Hepatocyte (in vitro differentiated cells): ENCODE data around the gene CCDC91. TPM values are rescaled to one million over a fixed set of nuclear protein-coding genes. Genes with fewer than 3 reads are reported as not detected.

Experiments used
- DNase-seq: peaks from one replicate; pipeline ENCODE4 v3.0.0-alpha.2; 2016; ENCODE audit warnings: low spot score
- H2AFZ ChIP-seq: fragments of 200-600 bp; sonication (generic); 2 replicates; pipeline ENCODE4 v1.6.0; 2016; ENCODE audit warnings: antibody characterized with exemption, mild to moderate bottlenecking
- H3K27ac ChIP-seq: fragments of 200-600 bp; sonication (generic); 2 replicates; pipeline ENCODE4 v1.5.1; 2016; ENCODE audit warnings: mild to moderate bottlenecking
- H3K27me3 ChIP-seq: fragments of 200-600 bp; sonication (generic); 2 replicates; pipeline ENCODE4 v1.6.1; 2016
- H3K36me3 ChIP-seq: fragments of 200-600 bp; sonication (generic); replicated peaks from 2 replicates; pipeline ENCODE4 v1.5.1; 2016; ENCODE audit warnings: low read depth; ENCODE audit not compliant: insufficient read depth
- H3K4me1 ChIP-seq: fragments of 200-600 bp; sonication (generic); 2 replicates; pipeline ENCODE4 v1.5.1; 2016; ENCODE audit warnings: mild to moderate bottlenecking, moderate library complexity; ENCODE audit not compliant: insufficient read depth
- H3K4me2 ChIP-seq: fragments of 200-600 bp; sonication (generic); 2 replicates; pipeline ENCODE4 v1.6.0; 2016
- H3K4me3 ChIP-seq: fragments of 200-600 bp; sonication (generic); 2 replicates; pipeline ENCODE4 v1.5.1; 2016; ENCODE audit warnings: mild to moderate bottlenecking
- H3K79me2 ChIP-seq: fragments of 200-600 bp; sonication (generic); 2 replicates; pipeline ENCODE4 v1.6.0; 2017; ENCODE audit warnings: mild to moderate bottlenecking
- H3K9me2 ChIP-seq: fragments of 200-600 bp; sonication (generic); replicated peaks from 2 replicates; pipeline ENCODE4 v1.6.0; 2017; ENCODE audit warnings: mild to moderate bottlenecking; ENCODE audit not compliant: insufficient read depth
- H3K9me3 ChIP-seq: fragments of 200-600 bp; sonication (generic); 2 replicates; pipeline ENCODE4 v1.5.1; 2016; ENCODE audit warnings: low read depth, mild to moderate bottlenecking
- H4K20me1 ChIP-seq: fragments of 200-600 bp; sonication (generic); 2 replicates; pipeline ENCODE4 v1.6.0; 2016; ENCODE audit warnings: mild to moderate bottlenecking; ENCODE audit not compliant: insufficient read depth, poor library complexity, severe bottlenecking
- CTCF ChIP-seq: fragments of 200-600 bp; sonication (generic); IDR thresholded peaks from 2 replicates; pipeline ENCODE4 v1.5.1; 2016; ENCODE audit warnings: antibody characterized with exemption, mild to moderate bottlenecking; ENCODE audit not compliant: poor library complexity
- EZH2 ChIP-seq: fragments of 200-600 bp; sonication (generic); IDR thresholded peaks from 2 replicates; pipeline ENCODE4 v1.6.1; 2016; ENCODE audit warnings: antibody characterized with exemption, mild to moderate bottlenecking, borderline replicate concordance
- EZH2phosphoT487 ChIP-seq: fragments of 200-600 bp; sonication (generic); IDR thresholded peaks from one replicate; pipeline ENCODE4 v1.6.1; 2018; ENCODE audit warnings: antibody characterized with exemption, mild to moderate bottlenecking, low read depth, moderate library complexity; ENCODE audit not compliant: unreplicated experiment, severe bottlenecking
- WGBS: methylation state at CpG from one replicate; pipeline ENCODE4 v1.1.6; 2016; ENCODE audit warnings: low lambda C conversion rate; ENCODE audit errors: missing lambda C conversion rate; 5-methylcytosine and 5-hydroxymethylcytosine counted together
- polyA plus RNA-seq: library from polyadenylated mRNA; unstranded; fragments of >200 nt; fragmentation: Nextera tagmentation; extraction: Ambion mirVana; gene quantifications from 2 replicates; pipeline ENCODE4 v1.2.1, GENCODE V29; 2016
- total RNA-seq: library from RNA; depleted of rRNA; stranded (reverse); fragments of >200 nt; gene quantifications from 2 replicates; pipeline ENCODE4 v1.2.3, GENCODE V29; 2014

CCDC91 gene
- total and polyA plus RNA-seq, 2 experiments from 2014 or later, result 14.2 to 15.1 TPM

GRCh38 chr12:28164644-28165275 is 25.5 kb upstream of the CCDC91 start:
- Histone ChIP-seq H3K4me1 (no peaks in the 10 kb centered on the region), H3K4me2 (peak overlapping the region; percentile 53), H3K27ac (no peak overlapping the region), H3K27me3 (no peaks in the 10 kb centered on the region), H2AFZ (no peak overlapping the region), H3K79me2 (no peaks in the 10 kb centered on the region), H3K9me3 (no peaks in the 10 kb centered on the region), H3K36me3 (no peaks in the 10 kb centered on the region), H3K4me3 (no peak overlapping the region), H4K20me1 (no peaks in the 10 kb centered on the region), H3K9me2 (no peaks in the 10 kb centered on the region)
- 61% methylated on average over 2 of the region's 2 CpGs for WGBS
- DNase-seq, result peak; percentile 33
- TF ChIP-seq EZH2 (no peak), CTCF (no peak), EZH2phosphoT487 (no peak)

GRCh38 chr12:28167981-28168485 is 22.2 kb upstream of the CCDC91 start:
- H4K20me1 ChIP-seq, result no peaks in the 10 kb centered on the region
- no peaks in the 10 kb centered on the region for H3K9me2 ChIP-seq
- H3K4me3 ChIP-seq, result no peak overlapping the region
- H3K79me2 ChIP-seq, result no peaks in the 10 kb centered on the region
- 89% methylated on average over 2 of the region's 2 CpGs for WGBS
- H3K4me1 ChIP-seq, result no peaks in the 10 kb centered on the region
- no peak overlapping the region for H2AFZ ChIP-seq
- TF ChIP-seq EZH2phosphoT487, result no peak
- no peak for TF ChIP-seq CTCF
- TF ChIP-seq EZH2, result no peak
- no peak overlapping the region for H3K4me2 ChIP-seq
- no peaks in the 10 kb centered on the region for H3K27me3 ChIP-seq
- DNase-seq, result no peak
- no peak overlapping the region for H3K27ac ChIP-seq
- H3K36me3 ChIP-seq, result no peaks in the 10 kb centered on the region
- no peaks in the 10 kb centered on the region for H3K9me3 ChIP-seq

GRCh38 chr12:28171356-28172060 is 18.7 kb upstream of the CCDC91 start:
- Histone ChIP-seq H2AFZ (no peak overlapping the region), H3K4me3 (no peak overlapping the region), H3K27me3 (no peaks in the 10 kb centered on the region), H3K27ac (no peak overlapping the region), H3K79me2 (no peaks in the 10 kb centered on the region), H3K4me2 (no peak overlapping the region), H3K9me3 (no peaks in the 10 kb centered on the region), H3K9me2 (no peaks in the 10 kb centered on the region), H3K36me3 (no peaks in the 10 kb centered on the region), H3K4me1 (no peaks in the 10 kb centered on the region), H4K20me1 (no peaks in the 10 kb centered on the region)
- WGBS, result 92% methylated on average over 3 of the region's 3 CpGs
- DNase-seq, result no peak
- TF ChIP-seq EZH2phosphoT487 (no peak), EZH2 (no peak), CTCF (no peak)
